K562 (cell line): ENCODE results near the gene VAT1L. TPM values are rescaled to one million over a fixed set of nuclear protein-coding genes. Genes with fewer than 3 reads are reported as not detected.

ENCODE experiments used
- ATAC-seq: fragments of 200-7000 bp; cut with Tn5 transposase; 3 replicates; pipeline ENCODE4 v1.9.1; 2020; ENCODE audit warnings: moderate library complexity
- BruUV-seq: library from RNA; stranded (reverse); fragments of 400-500 nt; replicated peaks from 2 replicates; lab custom pipeline; 2021; lab: Mats Ljungman, UMichigan
- CTCF ChIA-PET: fragments of 300-600 bp; formaldehyde crosslinking; extraction: SDS; loops from one replicate; lab custom pipeline; 2021; ENCODE audit warnings: low intra/inter-chr PET ratio; lab: Yijun Ruan, JAX
- POLR2A ChIA-PET: fragments of 300-600, 350-650 bp; sonication (Branson Sonifier 250); formaldehyde crosslinking; extraction: SDS; loops from one replicate; lab custom pipeline; 2021; ENCODE audit warnings: antibody characterized with exemption, inconsistent platforms; lab: Yijun Ruan, JAX
- DNase-seq, 4 experiments: peaks; one replicate each; pipeline versions ENCODE4 v3.0.0 to v3.0.0-alpha.2; 2011 to 2018; ENCODE audit warnings: low spot score in 3 of 4, mixed read lengths in 3 of 4; ENCODE audit errors: extremely low read depth in 1 of 4
- FAIRE-seq: peaks from 2 replicates; lab custom pipeline; 2011; peaks lifted over from hg19 to GRCh38; lab: Jason Lieb, UNC
- H2AFZ ChIP-seq: 2 replicates; pipeline ENCODE4 v1.6.0; 2011; ENCODE audit warnings: low read depth, low read length, control low read depth, inconsistent platforms
- H3K27ac ChIP-seq: fragments of 200-600 bp; 3 replicates; pipeline ENCODE4 v1.8.0; 2011; ENCODE audit warnings: low read depth, mild to moderate bottlenecking, control low read depth, inconsistent platforms, low read length, moderate library complexity, mixed read lengths; ENCODE audit errors: extremely low read depth
- H3K27me3 ChIP-seq, 2 experiments: fragments of 300-600 bp in 1 of 2; 2 replicates in 1 of 2; 3 replicates in 1 of 2; pipeline versions ENCODE4 v1.6.0 to v1.8.0; 2011; ENCODE audit warnings: inconsistent platforms in 2 of 2, low read length in 2 of 2, mild to moderate bottlenecking in 1 of 2, mixed read lengths in 1 of 2, moderate library complexity in 1 of 2; ENCODE audit not compliant: control insufficient read depth in 2 of 2, insufficient read depth in 2 of 2
- H3K36me3 ChIP-seq: fragments of 300-600 bp; 3 replicates; pipeline ENCODE4 v1.8.0; 2011; ENCODE audit warnings: mild to moderate bottlenecking, low read length, inconsistent platforms; ENCODE audit not compliant: control insufficient read depth, insufficient read depth
- H3K4me1 ChIP-seq, 2 experiments: fragments of 200-600 bp in 1 of 2; replicated peaks in 1 of 2; 2 replicates in 1 of 2; 3 replicates in 1 of 2; pipeline versions ENCODE4 v1.5.1 to v1.8.0; 2011; ENCODE audit warnings: inconsistent platforms in 2 of 2, low read length in 2 of 2, mild to moderate bottlenecking in 1 of 2, mixed read lengths in 1 of 2, moderate library complexity in 1 of 2; ENCODE audit not compliant: control insufficient read depth in 2 of 2, insufficient read depth in 2 of 2
- H3K4me2 ChIP-seq: 2 replicates; pipeline ENCODE4 v1.6.1; 2011; ENCODE audit warnings: low read length, control low read depth, inconsistent platforms, mixed read lengths; ENCODE audit not compliant: insufficient read depth
- H3K4me3 ChIP-seq: fragments of 200-600 bp; sonication (generic), shearing (Covaris generic); 2 replicates; pipeline ENCODE4 v1.5.1; 2016; ENCODE audit warnings: control low read depth, inconsistent platforms
- H3K79me2 ChIP-seq: fragments of 200-600 bp; 3 replicates; pipeline ENCODE4 v1.8.0; 2011; ENCODE audit warnings: low read length, inconsistent platforms; ENCODE audit not compliant: control insufficient read depth, insufficient read depth
- H3K9ac ChIP-seq, 2 experiments: 2 replicates each; pipeline versions ENCODE4 v1.6.0 to v1.6.1; 2011; ENCODE audit warnings: low read depth in 2 of 2, low read length in 2 of 2, control low read depth in 1 of 2, inconsistent platforms in 1 of 2, mild to moderate bottlenecking in 1 of 2, mixed read lengths in 1 of 2; ENCODE audit not compliant: insufficient read depth in 1 of 2
- H3K9me1 ChIP-seq: one replicate; pipeline ENCODE4 v1.6.0; 2011; ENCODE audit warnings: inconsistent platforms, mild to moderate bottlenecking, low read length, moderate library complexity; ENCODE audit not compliant: control insufficient read depth, insufficient read depth
- H3K9me3 ChIP-seq: replicated peaks from 2 replicates; pipeline ENCODE4 v1.5.1; 2011; ENCODE audit warnings: low read depth, low read length, inconsistent platforms; ENCODE audit not compliant: control insufficient read depth, insufficient read depth
- H4K20me1 ChIP-seq: replicated peaks from 2 replicates; pipeline ENCODE4 v1.6.1; 2011; ENCODE audit warnings: low read length, inconsistent platforms, mixed read lengths; ENCODE audit not compliant: control insufficient read depth, insufficient read depth
- CBX2 ChIP-seq: fragments of 200-600 bp; sonication (generic); IDR thresholded peaks from one replicate; pipeline ENCODE4 v1.6.1; 2012; ENCODE audit warnings: mild to moderate bottlenecking, low read length, inconsistent platforms; ENCODE audit not compliant: insufficient read depth, poor library complexity, severe bottlenecking
- DMBX1 ChIP-seq: fragments of 250-450 bp; sonication (Bioruptor Pico); IDR thresholded peaks from 2 replicates; pipeline ENCODE4 v1.8.0; 2022; ENCODE audit warnings: inconsistent platforms, mild to moderate bottlenecking, moderate library complexity, borderline replicate concordance
- E2F3 ChIP-seq: fragments of 250-450 bp; sonication (Bioruptor Pico); IDR thresholded peaks from 2 replicates; pipeline ENCODE4 v1.4.0; 2020; ENCODE audit warnings: mild to moderate bottlenecking
- HMG20A ChIP-seq: fragments of 450-650 bp; formaldehyde crosslinking; conservative IDR thresholded peaks from 2 replicates; pipeline ENCODE4 v1.4.0; 2020; ENCODE audit warnings: mild to moderate bottlenecking, mixed read lengths
- MAZ ChIP-seq, 2 experiments: fragments of 450-650 bp in 1 of 2; sonication (generic) in 1 of 2; formaldehyde crosslinking; IDR thresholded peaks in 1 of 2; conservative IDR thresholded peaks in 1 of 2; 2 replicates each; pipeline versions ENCODE4 v1.4.0 to v1.5.0; 2020; ENCODE audit warnings: mild to moderate bottlenecking in 1 of 2, missing genetic modification reagents in 1 of 2
- MTA2 ChIP-seq: fragments of 450-650 bp; IDR thresholded peaks from 2 replicates; pipeline ENCODE4 v1.6.1; 2016; ENCODE audit warnings: low read depth
- POLR2G ChIP-seq: fragments of 200-400 bp; formaldehyde crosslinking; IDR thresholded peaks from 2 replicates; pipeline ENCODE4 v1.6.1; 2017; ENCODE audit warnings: low read depth, mild to moderate bottlenecking, antibody characterized with exemption, low read length, moderate library complexity
- ZNF263 ChIP-seq: sonication (generic); formaldehyde crosslinking; IDR thresholded peaks from 2 replicates; pipeline ENCODE4 v1.8.0; 2022; ENCODE audit warnings: mild to moderate bottlenecking, missing genetic modification reagents, borderline replicate concordance
- WGBS: fragments of 100-300 bp; shearing (Covaris generic); methylation state at CpG from one replicate; pipeline ENCODE4 v1.1.6; 2016; ENCODE audit warnings: low coverage, mixed read lengths; ENCODE audit not compliant: insufficient coverage; ENCODE audit errors: missing lambda C conversion rate; 5-methylcytosine and 5-hydroxymethylcytosine counted together
- in situ Hi-C: fragments of 300-500 bp; cut with MboI; formaldehyde crosslinking; loops from 4 replicates; pipeline ENCODE4 v1.15.0; 2018; ENCODE audit warnings: inconsistent platforms, mixed read lengths
- intact Hi-C: fragments of 100-400 bp; cut with micrococcal nuclease; formaldehyde crosslinking; loops from 2 replicates; pipeline ENCODE4 v1.14.2; 2022
- polyA plus RNA-seq, 8 experiments: library from polyadenylated mRNA; depleted of rRNA in 4 of 8; stranded (reverse) in 5 of 8; unstranded in 3 of 8; fragments of >200 nt; fragmentation: Nextera tagmentation in 2 of 8; fragmentation: Illumina TruSeq in 1 of 8; extraction: Ambion mirVana in 2 of 8; extraction: Trizol in 1 of 8; gene quantifications; 2 replicates each; pipeline versions ENCODE4 v1.2.1 to v1.2.3, GENCODE V29; 2011 to 2014; ENCODE audit warnings: inconsistent platforms in 1 of 8, missing spikeins in 1 of 8
- total RNA-seq, 7 experiments: library from RNA; depleted of rRNA in 6 of 7; stranded (reverse); fragments of >200 nt in 6 of 7; fragmentation: Illumina TruSeq in 2 of 7; extraction: Trizol in 2 of 7; gene quantifications; 2 replicates each; pipeline versions ENCODE4 v1.2.1 to v1.2.3, GENCODE V29; 2011 to 2021; ENCODE audit warnings: low replicate concordance in 1 of 7

The VAT1L gene
- total and polyA plus RNA-seq, 9 of the 15 experiments (the other 6 are each of a cell fraction or from before 2014, with no cell fraction given) = 0.01 TPM; not detected in 8

DNA sequence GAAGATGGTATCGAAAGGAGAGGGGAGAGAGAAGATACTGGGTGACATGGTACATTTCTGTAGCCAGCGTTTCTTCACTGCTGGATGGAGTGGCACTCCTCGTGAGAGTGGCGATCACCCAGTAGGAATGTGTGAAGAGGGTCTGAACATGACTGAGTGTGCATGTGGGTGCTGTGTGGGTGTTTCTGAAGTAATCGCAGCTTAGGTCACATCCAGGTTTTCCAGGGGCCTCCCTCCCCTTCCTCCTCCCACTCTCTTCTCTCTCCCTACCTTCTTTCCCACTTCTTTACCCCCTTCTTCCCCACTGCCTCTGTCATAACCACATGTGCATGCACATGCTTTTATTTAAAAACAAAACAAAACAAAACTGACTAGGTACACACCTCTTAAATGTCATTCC lies 235.8 kb downstream of the VAT1L start:
- no peak for FAIRE-seq
- ATAC-seq = no peak
- Histone ChIP-seq H4K20me1 (no peaks in the 10 kb centered on the region), H2AFZ (no peak overlapping the region), H3K9me1 (no peaks in the 10 kb centered on the region), H3K9me3 (no peaks in the 10 kb centered on the region; the same call in 1 of the 2 replicates), H3K4me3 (no peak overlapping the region), H3K9ac (no peak overlapping the region), H3K4me2 (no peak overlapping the region), H3K4me1 (no peaks in the 10 kb centered on the region), H3K27ac (no peak overlapping the region), H3K79me2 (no peaks in the 10 kb centered on the region), H3K36me3 (no peaks in the 10 kb centered on the region), H3K27me3 (peaks cover 2 to 4% of the 10 kb centered on the region in 2 experiments; a peak in 2 of 5 replicates)
- no peak for TF ChIP-seq E2F3 (CRISPR knock-in tag)
- TF ChIP-seq MTA2 = no peak
- no peak for TF ChIP-seq MAZ (CRISPR knock-in tag; conservative IDR thresholded peaks at IDR 0.05 in 1 of 2, IDR thresholded peaks at IDR 0.05 in 1 of 2)
- TF ChIP-seq CBX2 = no peak
- no peak for TF ChIP-seq ZNF263 (CRISPR knock-in tag)
- TF ChIP-seq POLR2G = no peak
- no peak for TF ChIP-seq DMBX1 (CRISPR knock-in tag)
- TF ChIP-seq HMG20A = no peak
- WGBS = 0% methylated on average over 5 of the region's 5 CpGs
- DNase-seq = no peak
- ChIA-PET POLR2A (no interaction called here), CTCF (no interaction called here)
- in situ Hi-C loops (no loop called here), intact Hi-C loops (no loop called here)
- BruUV-seq = no TSS peak
